ENCODE data around the gene MRPL45.

MRPL45 gene

DNA sequence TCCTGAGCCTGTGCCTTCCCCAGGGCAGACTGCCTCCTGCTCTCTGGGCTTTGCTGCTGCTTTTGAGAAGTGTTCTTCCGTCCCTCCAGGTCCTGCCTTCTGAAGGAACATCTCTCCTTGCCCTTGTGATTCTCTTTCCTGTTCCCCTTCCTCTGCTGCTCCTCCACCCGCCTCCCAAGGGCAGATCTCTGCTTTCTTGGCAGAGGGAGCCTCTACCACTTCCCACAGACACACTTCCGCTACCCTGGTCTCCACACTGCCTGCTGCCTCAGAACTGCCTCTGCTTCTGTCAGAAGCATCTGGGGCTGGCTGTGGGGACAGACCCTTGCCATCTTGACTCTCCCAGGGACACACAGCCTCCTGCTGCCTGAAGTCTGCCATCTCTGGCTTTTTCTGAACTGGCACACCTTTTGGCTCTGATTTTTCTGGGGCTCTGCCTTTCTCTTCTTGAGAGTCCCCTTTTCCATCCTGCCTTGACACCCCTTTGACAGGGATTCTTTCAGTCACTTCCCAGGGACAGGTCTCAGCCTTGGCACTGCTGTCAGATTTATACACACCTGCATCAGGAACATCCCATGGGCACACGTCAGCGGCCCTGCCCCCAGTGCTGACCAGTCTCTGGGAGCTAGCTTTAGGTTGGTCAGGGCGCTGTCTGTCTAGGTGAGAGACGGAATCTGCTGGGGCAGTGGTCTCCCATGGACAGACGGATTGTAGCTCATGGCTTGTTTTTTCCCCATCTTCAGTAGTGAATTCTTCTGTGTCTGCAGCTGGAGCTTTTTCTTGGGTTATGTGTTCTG, 30.2 kb downstream of the MRPL45 start:
- DNase-seq, result no peak

- no peak for DNase-seq
These were observed 31.0 kb downstream of the MRPL45 start for GRCh38 chr17:38327936-38328335.

DNA sequence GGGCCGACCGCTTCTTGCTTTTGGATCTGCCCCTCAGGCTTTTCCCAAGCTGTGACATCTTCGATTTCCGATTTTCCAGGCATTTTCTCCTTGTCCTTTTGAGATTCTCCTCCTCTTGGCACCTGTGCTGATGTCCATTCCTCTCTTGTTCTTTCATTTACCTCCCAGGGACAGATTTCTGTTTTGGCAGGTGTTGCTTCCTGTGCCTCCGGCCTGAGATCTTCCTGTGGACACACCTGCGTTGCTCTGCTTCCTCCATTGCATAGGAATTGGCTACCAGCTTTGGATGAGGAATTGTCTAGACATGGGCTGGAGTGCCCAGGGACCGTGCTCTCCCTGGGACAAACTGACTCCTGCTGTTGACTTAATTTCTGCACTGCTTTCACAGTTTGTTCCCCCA, 31.7 kb downstream of the MRPL45 start:
- DNase-seq, result no peak

GRCh38 chr17:38329284-38329683, 32.3 kb downstream of the MRPL45 start:
- no peak for DNase-seq

DNA sequence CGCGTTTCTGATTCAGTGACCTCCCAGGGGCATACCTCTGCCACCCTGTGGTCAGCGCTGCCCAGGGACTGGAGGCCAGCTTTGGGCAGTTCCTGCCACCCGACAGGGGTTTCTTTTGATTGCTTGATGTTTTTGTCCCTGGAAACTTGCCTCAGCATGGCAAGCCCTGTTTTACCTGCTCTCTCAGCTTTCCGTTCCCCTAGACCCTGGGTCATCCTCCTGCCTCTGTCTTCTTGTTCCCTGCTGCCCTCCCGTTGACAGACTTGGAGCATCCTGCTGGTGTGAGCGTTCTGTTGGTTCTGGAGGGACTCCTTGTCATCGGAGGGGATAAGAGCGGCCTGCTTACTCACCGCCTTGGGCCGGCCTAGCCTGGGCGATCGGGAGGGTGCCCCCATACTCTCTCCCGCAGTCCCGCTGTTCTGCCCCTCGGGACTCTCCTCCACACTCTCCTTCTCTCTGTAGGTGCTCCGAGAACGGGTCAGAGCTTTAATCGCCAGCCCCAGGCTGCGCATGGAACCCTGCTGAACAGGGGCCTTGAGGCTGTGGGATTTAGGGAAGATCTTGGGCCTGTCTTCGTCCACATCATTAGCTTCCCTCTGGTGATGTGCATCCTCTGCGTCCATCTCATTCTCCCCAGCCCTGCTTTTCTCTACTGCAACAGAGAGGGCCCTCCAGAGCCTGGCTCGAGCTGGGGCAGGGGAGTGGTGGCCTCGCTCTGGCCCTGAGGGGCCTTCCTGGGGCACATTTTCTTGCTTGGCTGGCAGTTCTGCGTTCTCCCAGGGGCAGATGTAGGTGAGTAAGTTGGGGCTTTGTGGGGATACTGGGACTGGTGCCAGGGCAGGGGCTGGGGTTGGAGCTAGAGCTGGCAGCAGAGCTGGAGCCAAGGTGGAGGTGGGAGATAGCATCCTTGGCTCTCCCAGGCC, 33.1 kb downstream of the MRPL45 start:
- DNase-seq, result no peak

DNA sequence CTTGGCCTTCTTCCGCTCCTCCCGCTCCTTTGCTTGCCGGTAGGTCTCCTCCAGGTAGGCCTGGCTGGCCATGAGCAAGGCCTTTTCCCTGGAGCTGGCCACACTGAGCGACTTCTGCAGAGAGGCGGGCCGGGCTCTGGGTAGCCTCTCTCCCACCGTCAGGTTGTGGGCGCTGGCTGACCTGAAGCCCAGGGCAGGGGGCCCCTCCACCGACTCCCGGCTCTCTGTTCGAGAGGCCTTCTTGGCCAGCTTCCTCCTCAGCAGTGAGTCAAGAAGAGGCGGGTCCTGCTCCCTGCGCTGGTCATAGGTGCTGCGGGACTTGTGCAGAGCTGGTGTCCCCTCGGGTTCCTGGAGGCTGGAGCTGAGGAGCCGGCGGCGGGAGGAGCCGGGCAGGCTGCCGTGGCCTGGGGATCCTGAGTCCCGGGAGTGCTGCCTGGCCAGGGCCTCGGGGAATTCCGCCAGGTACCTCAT, 34.0 kb downstream of the MRPL45 start:
- no peak for DNase-seq

GRCh38 chr17:38332735-38333134, 35.8 kb downstream of the MRPL45 start:
- no peak for DNase-seq

- DNase-seq, result peak; percentile 30
These were observed 36.8 kb downstream of the MRPL45 start for GRCh38 chr17:38333635-38334295.

- DNase-seq, result no peak
These were observed 37.8 kb downstream of the MRPL45 start for GRCh38 chr17:38334480-38335364.

GRCh38 chr17:38336838-38337237, 39.9 kb downstream of the MRPL45 start:
- DNase-seq, result no peak

DNA sequence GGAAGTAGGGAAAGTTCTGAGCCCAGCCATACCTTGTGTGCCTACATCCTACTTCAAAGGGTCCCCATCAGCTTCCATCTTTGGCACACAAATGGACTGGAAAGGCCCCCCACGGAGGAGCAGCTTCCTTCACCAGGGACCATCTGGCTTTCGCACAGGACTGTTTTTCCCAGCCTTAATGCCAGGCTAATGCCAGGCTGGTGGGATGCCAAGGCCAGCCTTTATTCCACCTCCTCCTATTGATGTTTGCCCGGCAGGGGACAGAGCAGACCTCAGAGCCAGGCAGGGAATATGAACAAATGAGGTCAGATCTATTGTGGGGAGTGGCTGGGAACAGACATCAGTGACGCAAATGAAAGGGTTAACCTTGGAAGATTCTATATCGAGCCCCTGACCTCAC, 41.1 kb downstream of the MRPL45 start:
- DNase-seq, result no peak

DNA sequence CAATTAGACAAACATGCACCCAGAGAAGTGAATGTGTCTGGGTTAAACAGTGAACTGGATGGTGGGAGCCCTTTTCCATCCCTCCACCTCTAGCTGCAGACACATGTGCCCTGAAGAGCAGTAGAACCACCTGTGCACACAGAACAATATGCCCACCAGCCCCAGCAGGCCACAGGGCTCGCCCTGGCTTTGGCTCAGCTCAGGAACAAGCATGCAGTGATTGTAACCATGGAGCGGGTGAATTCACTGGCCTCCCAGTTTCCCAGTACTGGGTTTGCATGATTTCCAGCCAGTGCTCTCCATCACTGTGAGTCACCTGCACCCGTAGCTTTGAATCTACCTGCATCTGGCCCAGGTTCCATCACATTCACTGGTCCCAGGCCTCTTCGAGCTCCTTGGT, 41.6 kb downstream of the MRPL45 start:
- no peak for DNase-seq

DNA sequence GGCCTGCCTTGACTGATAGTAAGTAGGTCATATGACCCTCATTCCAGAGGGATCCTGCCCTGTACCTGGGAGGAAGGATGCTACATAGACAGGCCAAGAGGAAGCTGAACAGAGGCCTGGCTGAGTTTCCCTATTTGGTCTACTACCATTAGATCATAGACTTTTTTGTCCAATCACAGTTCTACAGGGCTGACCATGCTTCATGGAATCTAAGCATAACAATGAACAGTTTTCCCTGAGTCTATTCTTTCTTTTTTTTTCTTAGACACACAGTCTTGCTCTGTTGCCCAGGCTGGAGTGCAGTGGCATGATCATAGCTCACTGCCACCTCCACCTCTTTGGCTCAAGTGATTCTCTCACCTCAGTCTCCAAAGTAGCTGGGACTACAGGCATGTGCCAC, 42.9 kb downstream of the MRPL45 start:
- DNase-seq, result no peak

DNA sequence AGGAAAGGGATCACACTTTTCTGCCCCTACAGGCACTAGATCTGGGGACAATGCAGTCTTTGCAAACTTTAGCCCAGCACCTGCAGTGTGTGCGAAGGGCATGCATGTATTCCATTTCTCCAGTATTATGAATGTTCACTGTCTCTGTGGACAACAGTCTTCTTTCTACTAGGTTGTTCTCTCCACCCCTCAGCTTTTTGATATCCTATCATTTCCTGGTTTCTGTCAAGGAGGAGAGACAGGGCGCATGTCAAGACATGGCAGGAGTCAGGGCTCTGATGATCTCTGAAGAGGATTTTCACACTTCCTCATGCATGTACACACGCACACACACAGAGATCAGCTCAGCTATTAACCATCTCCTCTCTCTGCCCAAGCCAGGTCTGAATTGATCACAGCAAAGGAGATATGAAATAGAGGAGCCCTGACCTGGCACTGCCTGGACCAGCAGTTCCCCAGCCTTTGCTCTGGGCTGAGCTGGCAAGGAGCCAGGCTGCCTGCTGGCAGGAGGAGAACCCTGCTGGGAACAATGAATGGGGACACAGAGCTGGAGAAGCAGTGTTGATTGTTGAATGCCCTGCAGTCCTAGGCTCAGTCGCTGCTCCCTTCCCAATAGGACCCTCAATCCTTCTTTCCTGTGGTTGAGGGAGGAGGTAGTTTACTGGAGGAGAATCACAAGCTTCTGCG, 44.2 kb downstream of the MRPL45 start:
- no peak for DNase-seq

DNA sequence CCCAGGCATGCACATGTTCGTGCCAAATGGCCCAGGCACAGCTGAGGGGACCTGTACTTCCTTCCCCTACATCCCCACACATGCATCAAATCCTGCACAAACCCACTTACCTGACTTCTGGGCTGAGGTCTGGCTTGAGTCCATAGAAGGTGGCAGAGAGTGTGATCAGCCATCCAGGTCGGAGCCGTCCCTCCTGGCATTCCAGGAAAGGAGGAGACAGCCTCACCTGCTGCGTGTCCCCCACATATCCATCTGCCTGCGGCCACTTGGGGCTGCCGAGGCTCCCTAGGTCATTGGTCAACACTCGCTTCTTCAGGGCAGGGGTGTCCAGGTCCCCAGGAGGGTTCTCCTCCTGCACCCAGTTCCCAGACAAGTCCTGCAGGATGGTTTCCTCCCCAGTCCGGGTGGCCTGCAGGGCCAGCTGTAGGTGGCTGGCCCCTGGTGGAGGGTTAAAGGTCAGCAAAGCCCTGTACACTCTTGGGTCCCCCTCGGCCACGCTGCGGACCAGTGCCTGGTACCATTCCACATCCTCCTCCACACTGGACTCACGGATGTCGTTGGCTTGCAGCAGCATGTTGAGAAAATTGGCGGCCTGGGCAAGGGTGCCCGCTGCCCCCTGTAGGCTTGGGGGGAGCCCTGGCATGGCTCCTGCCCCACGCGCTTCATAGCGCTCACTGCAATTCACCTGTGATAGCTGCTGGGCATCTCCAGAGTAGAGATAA, 46.1 kb downstream of the MRPL45 start:
- no peak for DNase-seq

DNA sequence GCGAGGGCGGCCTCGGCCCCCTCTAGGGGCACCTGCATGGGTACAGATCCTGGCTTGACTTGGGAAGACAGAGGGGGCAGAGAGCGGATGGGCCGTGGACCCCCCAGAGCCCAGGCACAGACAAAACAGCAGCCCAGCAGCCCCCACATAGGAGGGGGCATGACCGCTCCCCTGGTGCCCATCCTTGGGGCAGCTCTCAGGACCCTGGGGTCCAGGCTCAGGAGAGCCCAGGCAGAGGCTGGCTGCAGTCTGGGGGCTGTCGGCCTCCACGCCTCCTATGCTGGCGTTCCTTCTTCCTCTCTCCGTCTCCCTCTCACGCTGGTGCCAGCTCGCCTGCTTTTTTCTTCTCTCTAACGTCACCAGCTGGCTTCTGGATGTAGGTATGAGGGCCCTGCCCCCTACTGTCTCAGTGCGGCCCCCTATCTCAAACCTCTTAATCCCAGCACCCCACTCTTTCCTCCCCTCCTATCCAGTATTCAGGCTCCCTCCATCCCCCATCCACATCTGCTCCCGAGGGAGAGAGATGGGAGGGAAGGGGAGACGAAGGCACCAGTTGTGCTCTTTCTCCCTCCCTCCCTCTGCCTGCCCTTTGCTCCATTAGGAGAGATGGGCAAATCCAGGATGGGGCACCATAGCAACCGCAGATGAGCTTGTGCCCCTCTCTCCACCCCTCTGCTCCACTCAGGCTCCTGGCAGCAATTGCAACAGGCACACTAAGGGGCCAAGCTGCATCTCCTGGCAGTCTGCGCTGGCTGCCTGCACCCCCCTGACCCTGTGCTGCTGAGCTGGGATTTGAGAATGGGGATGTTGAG, 46.8 kb downstream of the MRPL45 start, which contains the start of gene GPR179:
TSS of gene GPR179 (minus strand) at position 349 of the 812 bp plus-strand sequence. CDS start at position 182, 167 bp downstream.
- no peak for DNase-seq

DNA sequence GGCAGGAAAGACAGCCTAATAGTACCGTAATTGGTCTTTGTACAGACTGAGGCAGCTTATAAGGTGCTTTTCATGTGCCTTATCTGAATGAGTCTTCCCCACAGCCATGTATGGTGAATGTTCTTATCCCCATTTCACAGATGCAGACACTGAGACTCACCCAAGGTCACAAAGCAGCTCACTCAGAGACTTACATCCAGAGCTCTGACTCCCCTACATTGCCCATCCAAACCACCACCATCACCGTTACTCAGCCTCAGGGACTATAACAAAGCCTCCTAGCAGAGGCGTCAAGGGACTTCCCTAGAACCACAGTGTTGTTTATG, 47.4 kb downstream of the MRPL45 start:
- no peak for DNase-seq

GRCh38 chr17:38345743-38346142, 48.8 kb downstream of the MRPL45 start:
- DNase-seq, result no peak

DNA sequence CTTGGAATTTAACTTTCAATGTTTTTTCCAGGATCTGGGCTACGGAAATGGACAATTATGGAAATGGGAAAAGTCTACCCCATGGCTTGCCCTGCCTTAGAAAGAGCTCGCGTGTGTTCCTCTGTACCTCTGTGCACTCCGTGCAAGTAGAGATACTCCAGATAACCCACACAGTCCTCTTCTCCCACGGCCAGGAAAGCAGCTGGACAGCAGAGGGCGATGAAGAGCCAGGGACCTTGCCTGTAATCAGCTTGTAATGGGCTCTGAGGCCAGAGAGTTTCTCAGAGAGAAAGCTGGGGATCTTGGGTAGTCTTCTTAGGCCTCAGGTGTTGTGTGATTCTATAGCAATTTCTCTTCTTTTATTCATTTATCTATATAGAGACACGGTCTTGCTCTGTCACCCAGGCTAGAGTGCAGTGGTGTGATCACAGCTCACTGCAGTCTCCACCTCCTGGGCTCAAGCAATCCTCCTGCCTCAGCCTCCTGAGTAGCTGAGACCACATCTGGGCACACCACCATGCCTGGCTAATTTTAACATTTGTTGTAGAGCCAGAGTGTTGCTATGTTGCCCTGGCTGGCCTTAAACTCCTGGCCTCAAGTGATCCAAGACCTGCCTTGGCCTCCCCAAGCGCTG, 52.2 kb downstream of the MRPL45 start:
- peak; percentile 88 for DNase-seq

- DNase-seq, result no peak
These were observed 53.1 kb downstream of the MRPL45 start for GRCh38 chr17:38350035-38350434.

All from stimulated activated CD4-positive, alpha-beta T cell treated with anti-CD3 and anti-CD28 coated beads, Interleukin-4, amount 100 ng/mL, for 24 hours (primary cell).